ENCODE data around the gene ZSWIM1.
"Not testable (repeated sequence)": the region's sequence is repeated elsewhere in the genome, so short reads cannot be mapped to it uniquely, and the experiment has no call there.

ZSWIM1 gene

DNA sequence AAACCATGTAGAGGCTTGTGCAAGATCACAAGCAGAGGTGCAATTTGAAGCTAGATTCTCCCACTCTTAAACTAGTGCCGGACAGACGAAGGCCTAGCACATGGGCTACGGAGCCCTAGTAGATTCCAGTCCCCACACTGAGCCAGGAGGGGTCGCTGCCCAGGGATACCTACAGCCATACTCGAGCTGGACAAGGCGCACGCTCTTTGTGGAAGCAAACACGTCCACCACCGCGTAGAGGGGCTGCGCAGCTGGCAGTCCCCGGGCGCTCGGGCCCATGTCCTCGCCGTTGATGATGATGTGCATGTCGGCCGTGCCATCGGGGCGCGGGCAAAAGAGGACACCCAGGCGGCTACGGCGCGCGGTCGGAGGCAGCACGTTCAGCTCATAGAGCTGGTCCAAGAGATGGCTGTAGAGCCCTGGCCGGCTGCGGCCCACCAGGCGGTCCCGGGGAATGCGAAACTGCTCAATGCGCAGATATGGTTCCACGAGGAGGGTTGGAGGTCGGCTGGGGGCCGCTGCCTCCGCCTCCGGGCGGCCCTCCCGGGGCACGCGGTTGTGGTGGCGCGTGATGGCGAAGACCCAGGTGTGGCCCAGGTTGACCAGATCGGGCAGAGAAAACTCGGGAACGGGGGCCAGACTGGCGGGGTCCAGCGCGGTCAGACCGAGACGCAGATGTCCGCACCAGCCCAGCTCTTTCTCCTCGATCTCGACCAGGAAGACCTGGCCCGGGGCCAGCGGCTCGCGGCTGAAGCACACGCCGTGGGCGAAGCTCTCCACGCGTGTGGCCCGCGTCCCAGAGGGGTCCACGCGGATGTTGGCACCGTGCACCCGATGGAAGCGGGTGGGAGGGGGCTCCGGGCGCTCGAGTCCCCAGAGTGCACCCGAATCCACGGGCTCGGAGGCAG lies 9.3 kb downstream of the ZSWIM1 start:
- peak; percentile 61 for DNase-seq

DNA sequence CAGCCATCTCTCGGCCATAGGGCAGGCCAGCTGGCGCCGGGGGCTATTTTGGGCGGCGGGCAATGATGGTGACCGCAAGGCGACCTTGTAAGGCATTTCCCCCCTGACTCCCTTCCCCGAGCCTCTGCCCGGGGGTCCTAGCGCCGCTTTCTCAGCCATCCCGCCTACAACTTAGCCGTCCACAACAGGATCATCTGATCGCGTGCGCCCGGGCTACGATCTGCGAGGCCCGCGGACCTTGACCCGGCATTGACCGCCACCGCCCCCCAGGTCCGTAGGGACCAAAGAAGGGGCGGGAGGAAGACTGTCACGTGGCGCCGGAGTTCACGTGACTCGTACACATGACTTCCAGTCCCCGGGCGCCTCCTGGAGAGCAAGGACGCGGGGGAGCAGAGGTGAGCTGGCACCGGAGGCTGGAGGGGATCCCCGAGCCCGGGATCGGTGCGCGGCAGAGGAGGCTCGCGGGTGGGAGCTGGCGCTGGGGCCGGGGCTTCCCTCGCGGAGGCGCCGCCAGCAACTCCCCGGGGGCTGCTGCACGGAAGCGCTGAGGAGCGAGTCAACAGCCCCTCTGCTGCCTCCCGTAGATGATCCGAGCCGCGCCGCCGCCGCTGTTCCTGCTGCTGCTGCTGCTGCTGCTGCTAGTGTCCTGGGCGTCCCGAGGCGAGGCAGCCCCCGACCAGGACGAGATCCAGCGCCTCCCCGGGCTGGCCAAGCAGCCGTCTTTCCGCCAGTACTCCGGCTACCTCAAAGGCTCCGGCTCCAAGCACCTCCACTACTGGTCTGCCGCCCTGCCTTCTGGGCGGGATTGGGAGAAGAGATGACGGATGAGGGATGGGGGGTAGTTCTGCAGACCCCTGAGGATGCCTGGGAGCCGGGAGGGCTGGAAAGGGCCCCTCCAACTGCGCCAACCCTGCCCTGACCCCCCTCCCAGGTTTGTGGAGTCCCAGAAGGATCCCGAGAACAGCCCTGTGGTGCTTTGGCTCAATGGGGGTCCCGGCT lies 10.3 kb downstream of the ZSWIM1 start, which contains the start of the genes CTSA and NEURL2:
CTSA (plus strand) TSS at position 351 of the 999 bp plus-strand sequence; CDS start at position 585, 234 bp downstream.
NEURL2 (minus strand) TSS at position 224 of the 999 bp plus-strand sequence; CDS start at position 7, 217 bp downstream.
- peak; percentile 75 for DNase-seq

DNA sequence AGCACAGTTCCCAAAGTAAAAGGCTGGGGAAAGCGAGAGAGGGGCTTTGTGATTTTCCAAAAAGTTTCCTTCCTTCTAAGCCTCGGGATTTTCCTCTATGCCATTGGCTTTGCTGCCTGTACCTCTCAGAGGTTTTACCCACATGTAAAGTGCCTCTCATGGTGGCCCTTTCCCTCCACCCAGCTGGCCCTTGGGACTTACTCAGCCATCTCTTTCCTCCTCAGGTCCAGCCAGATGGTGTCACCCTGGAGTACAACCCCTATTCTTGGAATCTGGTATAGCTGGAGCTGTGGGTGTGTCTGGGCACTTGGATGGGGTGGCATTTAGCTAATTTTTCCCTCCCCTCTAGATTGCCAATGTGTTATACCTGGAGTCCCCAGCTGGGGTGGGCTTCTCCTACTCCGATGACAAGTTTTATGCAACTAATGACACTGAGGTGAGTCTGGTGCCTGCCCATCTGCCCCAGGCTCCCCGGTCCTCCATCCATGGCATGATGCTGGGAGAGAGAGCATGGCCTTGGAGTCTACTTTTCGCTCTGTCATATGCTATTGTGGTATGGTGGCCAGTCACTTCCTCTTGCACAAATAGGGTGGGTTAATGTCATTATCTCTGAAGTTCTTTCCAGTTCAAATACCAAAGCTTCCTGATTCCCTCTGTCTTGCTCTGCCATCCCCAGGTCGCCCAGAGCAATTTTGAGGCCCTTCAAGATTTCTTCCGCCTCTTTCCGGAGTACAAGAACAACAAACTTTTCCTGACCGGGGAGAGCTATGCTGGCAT lies 11.2 kb downstream of the ZSWIM1 start:
- peak; percentile 21 for DNase-seq

DNA sequence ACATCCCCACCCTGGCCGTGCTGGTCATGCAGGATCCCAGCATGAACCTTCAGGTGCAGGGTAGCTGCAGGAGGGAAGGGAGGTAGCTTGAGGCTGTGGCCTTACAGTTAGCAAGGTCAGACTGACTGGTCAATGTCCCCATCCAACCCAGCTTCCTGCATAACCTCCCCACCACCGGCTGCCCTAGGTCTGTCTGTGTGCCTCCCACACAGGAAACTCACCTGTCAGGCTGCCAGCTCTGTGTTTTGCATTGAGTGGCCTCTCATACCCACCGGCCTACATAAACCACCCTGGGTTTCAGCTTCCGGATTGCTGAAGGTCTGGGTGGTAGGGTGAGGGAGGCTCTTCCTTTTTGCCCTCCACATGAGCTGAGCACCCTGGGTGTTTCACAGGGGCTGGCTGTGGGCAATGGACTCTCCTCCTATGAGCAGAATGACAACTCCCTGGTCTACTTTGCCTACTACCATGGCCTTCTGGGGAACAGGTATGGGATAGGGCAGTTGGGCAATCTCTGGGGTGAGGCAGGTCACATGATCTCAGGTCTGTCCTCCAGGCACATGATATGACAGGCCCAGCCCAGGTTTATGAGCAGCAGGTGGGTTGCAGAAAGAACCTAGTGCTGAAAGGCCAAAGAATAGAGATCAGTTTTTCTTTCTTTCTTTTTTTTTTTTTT lies 11.9 kb downstream of the ZSWIM1 start:
- no peak for DNase-seq

DNA sequence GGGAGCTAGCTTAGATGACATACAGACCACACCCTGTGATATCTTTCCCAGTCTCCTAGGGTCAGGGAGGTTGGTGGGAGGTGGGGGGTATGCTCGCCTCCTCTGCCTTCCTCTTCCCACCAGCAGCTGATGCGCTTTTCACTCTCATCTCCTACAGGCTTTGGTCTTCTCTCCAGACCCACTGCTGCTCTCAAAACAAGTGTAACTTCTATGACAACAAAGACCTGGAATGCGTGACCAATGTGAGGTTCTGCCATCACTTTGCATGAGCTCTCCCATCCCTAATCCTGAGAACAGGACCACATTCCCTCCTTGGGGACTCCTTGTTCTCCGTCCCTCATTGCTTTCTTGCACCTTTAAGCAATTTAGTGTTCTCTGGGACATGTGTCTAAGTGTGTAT lies 12.8 kb downstream of the ZSWIM1 start:
- no peak for DNase-seq

DNA sequence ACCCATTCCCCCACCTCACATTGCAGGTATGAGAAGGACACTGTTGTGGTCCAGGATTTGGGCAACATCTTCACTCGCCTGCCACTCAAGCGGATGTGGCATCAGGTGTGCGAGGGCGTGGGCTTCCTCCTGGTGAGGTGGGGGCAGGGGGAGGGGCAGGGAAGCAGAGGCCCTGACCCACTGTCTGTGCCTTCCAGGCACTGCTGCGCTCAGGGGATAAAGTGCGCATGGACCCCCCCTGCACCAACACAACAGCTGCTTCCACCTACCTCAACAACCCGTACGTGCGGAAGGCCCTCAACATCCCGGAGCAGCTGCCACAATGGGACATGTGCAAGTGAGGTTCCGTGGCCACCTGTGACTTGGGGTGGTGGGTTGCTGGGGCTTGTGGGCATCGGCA lies 13.8 kb downstream of the ZSWIM1 start:
- no peak for DNase-seq

DNA sequence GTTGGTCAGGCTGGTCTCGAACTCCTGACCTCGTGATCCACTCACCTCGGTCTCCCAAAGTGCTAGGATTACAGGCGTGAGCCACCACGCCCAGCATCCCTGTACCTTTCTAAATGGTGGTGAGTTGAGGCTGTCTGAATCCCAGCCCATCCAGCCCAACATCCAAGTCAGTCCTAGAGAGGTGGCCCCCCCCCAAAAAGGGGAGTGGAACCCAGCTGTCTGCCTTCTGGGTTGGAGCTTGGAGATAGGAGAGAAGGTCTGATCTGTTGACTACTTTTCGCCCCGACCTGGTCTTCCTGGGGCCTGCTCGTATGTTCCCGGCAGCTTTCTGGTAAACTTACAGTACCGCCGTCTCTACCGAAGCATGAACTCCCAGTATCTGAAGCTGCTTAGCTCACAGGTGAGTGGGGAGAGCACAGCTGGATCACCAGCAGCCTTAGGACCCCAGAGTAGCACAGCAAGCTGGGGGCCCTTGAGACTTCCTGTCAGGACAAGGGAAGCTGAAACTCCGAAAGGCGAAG lies 15.7 kb downstream of the ZSWIM1 start:
- no peak for DNase-seq

DNA sequence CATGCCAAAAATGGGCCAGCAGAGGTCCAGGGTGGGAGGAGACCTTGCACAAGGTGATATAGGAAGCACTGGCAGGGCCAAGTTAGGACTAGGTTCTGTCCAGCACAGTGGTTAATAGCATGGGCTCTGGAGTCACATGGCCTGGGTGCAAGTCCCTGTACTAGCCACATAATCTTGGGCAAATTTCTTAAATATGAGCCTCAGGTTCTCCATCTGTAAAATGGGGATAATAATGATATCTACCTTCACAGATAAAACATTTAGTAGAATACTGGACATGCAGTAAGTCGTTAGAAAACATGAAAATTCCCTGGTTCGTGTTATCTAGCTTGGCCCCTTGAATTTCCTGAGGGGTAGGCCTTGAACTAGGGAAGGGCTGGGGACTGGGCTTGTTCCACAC lies 16.3 kb downstream of the ZSWIM1 start:
- no peak for DNase-seq

DNA sequence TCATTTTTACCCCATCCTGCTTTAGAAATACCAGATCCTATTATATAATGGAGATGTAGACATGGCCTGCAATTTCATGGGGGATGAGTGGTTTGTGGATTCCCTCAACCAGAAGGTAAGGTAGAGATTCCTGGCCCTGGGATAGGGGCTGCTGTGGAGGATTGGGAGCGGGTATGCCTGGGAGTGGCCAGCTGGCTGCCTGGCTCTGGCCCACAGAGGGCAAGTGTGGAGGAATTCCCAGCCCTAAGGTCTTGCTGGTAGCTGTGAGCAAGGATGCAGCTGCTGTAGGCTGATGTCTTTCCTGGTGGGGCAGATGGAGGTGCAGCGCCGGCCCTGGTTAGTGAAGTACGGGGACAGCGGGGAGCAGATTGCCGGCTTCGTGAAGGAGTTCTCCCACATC lies 16.7 kb downstream of the ZSWIM1 start:
- DNase-seq = no peak

DNA sequence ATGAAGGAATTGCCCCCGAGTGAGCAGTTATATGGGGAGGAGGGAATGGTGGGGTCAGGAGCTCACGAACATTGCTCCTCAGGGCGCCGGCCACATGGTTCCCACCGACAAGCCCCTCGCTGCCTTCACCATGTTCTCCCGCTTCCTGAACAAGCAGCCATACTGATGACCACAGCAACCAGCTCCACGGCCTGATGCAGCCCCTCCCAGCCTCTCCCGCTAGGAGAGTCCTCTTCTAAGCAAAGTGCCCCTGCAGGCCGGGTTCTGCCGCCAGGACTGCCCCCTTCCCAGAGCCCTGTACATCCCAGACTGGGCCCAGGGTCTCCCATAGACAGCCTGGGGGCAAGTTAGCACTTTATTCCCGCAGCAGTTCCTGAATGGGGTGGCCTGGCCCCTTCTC lies 17.3 kb downstream of the ZSWIM1 start:
- no peak for DNase-seq

DNA sequence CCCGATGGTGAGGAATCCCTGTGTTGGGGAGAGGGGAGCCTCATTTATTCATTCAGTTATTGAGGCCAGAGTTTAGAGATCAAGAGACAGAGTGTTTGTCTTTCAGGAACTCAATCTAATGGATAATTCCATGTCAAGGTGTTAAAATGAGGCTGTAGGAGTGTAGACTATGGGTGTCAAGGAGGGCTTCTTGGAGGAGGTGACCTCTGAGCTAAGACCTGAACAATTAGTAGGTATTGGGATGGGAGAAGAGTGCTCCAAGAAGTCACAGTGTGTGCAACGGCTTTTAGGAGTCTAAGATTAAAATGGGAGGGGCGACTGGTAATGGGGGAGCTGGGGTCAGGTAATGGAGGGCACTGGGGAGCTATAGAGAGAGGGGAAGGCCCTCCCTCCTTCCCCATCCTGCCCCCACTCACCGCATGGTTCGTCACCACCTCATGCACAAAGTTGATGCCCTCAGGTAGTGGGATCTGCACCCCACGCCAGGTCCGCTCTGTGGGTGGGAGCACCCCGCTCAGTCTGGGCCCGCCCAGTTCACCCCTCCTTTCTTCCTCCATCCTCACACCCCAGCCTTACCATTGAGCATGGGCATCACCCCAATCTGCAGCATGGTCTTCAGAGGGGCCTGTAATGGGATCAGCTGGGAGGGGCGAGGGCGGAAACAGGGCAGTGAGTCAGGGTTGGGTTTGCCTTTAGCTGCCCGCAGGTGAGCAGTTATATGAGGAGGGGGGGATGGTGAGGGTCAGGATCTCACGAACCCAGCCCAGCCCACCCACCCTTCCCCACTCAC lies 18.2 kb downstream of the ZSWIM1 start:
- DNase-seq = no peak

DNA sequence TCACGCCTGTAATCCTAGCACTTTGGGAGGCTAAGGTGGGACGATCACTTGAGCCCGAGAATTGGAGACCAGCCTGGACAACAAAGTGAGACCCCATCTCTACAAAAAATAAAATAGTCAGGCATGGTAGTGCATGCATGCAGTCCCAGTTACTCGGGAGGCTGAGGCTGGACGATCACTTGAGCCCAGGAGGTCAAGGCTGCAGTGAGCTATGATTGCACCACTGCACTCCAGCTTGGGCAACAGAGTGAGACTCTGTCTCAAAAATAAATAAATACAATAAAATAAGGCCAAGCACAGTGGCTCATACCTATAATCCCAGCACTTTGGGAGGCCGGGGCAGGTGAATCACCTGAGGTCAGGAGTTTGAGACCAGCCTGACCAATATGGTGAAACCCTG lies 20.3 kb downstream of the ZSWIM1 start:
- DNase-seq = not testable (repeated sequence)

DNA sequence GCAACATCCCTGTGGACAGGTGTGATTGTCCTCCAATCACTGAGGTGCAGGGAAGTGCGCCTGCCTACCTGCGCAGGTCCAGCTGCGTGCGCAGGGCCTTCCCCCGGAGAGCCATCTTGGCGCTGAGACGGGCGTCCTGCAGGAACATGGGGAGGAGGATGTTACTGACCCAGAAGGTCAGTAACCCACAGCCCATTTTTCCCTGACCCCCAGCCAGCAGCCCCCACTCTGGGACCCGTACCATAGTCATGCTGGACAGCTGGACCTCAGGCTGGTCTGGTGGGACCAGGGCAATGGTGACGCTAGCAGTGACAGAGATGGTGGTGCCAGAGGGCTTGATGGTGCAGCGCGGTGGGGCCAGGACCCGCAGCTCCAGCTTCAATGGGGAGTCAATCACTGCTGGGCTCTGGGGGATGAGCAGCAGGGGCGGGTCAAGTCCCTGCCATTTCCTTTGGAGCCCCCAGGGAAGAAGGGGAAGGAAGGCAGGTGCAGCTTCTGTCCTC lies 21.2 kb downstream of the ZSWIM1 start:
- no peak for DNase-seq

DNA sequence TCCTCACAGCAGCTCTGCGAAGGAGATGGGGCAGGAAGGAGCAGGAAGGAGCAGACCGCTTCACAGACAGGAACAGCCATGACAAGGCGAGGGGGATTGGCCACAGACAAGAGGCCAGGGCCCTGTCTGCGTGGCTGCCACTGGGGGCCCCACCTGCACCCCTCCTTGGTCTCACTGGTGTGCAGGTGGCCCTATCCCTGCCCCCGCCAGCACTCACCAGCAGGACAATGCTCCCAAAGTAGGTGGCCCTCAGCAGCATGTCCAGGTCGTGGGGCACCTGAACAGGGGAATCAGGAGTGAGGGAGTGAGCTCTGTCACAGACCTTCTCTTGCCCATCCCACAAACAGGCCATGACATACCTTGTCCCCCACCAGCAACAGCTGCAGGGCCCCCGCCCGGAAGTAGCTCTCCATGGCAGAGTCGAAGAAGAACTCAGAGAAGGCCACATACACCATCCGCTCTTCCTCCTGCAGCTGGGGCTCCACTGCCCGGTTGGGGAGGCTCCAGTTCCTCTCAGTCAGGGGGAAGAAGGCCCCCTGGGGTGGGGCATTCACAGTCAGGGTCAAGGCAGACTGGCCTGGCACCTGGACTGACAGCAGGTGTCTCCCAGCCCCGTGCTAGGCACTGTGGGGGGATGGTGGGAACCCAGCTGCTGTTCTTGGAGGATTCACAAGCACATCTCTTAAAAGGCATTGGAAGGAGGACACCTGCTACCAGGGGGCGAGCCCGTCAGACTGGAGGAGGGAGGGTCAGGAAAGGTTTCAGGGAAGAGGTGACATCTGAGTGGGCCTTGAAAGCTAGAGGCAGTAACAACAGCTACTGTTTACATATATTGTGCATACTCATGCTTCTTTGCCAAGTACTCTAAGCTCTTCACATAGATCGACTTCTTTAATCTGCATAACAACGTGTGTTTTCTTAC lies 23.8 kb downstream of the ZSWIM1 start:
- DNase-seq = no peak

DNA sequence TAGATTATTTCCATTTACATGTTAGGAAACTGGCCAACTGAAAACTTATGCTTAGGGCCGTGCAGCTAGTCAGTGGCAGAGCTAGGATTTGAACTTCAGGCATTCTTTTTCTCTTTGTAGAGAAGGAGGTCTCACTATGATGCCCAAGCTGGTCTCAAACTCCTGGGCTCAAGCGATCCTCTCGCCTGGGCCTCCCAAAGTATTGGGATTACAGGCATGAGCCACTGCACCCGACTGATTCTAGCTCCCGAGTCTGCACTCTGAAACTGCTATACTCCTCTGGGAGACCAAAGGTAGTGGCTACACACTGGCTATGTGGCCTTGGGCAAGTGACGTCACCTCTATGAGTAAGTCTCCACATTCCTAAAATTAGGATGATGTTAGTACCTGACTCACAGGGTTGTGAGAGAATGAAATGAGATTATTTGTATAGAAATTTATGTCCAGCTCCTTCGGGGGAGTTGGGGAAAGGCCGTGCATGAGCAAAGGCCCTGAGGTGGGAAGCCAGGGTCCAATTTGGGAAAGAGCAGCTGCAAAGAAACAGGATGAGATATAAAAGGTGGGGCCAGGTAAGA lies 24.6 kb downstream of the ZSWIM1 start:
- DNase-seq = no peak

DNA sequence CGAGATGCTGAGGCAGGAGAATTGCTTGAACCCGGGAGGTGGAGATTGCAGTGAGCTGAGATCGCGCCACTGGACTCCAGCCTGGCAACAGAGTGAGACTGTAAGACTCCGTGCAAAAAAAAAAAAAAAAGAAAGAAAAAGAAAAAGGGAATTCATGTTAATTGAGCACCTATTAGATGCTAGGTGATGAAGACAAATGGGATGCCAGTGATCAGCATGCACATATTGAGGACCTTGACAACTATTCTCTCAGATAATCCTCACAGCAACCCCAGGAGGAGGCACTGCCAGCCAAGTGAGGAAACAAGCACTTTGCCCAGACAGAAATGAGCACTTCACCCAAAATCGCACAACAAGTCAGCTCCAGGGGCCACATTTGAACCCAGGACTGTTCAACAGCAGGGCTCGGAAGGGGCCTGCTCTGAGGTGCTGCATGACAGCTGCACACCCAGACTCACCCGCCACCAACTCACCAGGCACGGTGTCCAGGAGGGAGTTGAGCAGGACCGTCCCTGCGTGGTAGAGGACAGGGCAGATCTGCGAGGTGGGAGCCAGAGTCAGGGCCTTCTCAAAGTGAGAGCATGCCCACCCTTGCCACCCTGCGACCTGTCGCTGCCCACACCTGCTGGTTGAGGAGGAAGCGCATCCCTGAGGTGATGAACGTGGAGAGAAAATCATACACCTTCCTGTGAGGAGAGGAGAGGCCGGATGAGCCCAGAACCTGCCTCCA lies 26.4 kb downstream of the ZSWIM1 start:
- no peak for DNase-seq

DNA sequence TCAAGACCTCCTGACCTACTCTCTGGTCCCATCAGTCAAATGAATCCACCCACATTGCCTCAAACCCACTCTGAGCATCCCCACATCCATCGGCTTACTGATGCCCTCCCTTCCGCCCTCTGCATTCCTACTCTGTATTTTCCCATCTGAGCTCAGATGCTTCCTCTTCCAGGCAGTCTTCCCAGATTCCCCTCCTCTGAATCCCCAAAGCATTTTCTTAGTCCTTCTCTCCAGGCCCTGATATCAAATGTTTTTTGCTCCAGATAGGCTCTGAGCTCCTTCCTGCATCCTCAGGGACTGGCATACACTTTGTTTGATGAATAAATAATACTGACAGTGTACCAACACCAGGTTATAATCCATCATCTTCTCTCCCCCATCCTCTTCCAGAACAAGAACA lies 27.1 kb downstream of the ZSWIM1 start:
- no peak for DNase-seq

DNA sequence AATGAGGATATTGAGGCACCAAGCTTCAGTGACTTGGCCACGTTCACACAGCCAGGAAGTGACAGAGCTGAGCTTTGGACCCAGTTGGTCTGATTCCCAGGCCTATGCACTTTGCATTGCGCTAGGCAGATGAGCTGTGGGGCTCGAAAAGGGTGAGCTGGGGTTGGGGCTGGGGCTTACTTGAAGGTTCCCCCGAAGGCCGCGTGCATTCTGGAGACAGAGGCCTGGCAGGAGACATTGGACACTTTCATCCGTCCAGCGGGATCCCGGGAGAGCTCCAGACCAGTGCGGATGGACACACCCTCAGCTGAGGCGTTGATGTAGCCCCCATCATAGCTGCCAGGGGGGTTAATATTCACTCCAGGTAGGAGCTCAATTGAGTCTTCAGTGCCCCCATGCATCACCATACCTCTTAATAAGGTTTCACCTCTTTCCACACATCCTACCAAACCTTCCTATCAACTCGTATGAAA lies 28.3 kb downstream of the ZSWIM1 start:
- DNase-seq = no peak

Data from NCI-H510A treated with DMSO at 0.1 percent for 48 hours (cell line).